Stomach smooth muscle (tissue), 2 donors: ENCODE data around the gene C11orf97.
A peak's percentile ranks its signal among the peaks of the same experiment; 100 is the strongest.
"Not testable (repeated sequence)": the region's sequence is repeated elsewhere in the genome, so short reads cannot be mapped to it uniquely, and the experiment has no call there.

Source experiments
- H3K27ac ChIP-seq: one replicate; pipeline ENCODE4 v1.7.0; 2013; ENCODE audit warnings: mild to moderate bottlenecking, low read length, inconsistent platforms
- H3K27me3 ChIP-seq, 2 donors: one replicate each; pipeline ENCODE4 v1.7.0; 2013; ENCODE audit warnings: low read length in 2 of 2; ENCODE audit not compliant: insufficient read depth in 2 of 2, control insufficient read depth in 1 of 2
- H3K36me3 ChIP-seq, 2 donors: one replicate each; pipeline ENCODE4 v1.7.0; 2013; ENCODE audit warnings: low read length in 2 of 2; ENCODE audit not compliant: control insufficient read depth in 2 of 2, insufficient read depth in 2 of 2
- H3K4me1 ChIP-seq: one replicate; pipeline ENCODE4 v1.7.0; 2013; ENCODE audit warnings: low read length; ENCODE audit not compliant: control insufficient read depth, insufficient read depth
- H3K4me3 ChIP-seq, 2 donors: one replicate each; pipeline ENCODE4 v1.7.0; 2013; ENCODE audit warnings: low read length in 2 of 2
- H3K9ac ChIP-seq, 2 donors: one replicate each; pipeline ENCODE4 v1.7.0; 2013; ENCODE audit warnings: low read length in 2 of 2, mild to moderate bottlenecking in 1 of 2
- H3K9me3 ChIP-seq, 2 donors: one replicate each; pipeline ENCODE4 v1.7.0; 2013; ENCODE audit warnings: low read length in 2 of 2; ENCODE audit not compliant: control insufficient read depth in 2 of 2
- donor health status: healthy.
- donor health status: Pancreatic carcinoma.

C11orf97 gene

GRCh38 chr11:94543695-94544645, 31.7 kb downstream of the C11orf97 start, which contains the start of gene FUT4:
FUT4 (plus strand) TSS chr11:94543921; CDS start chr11:94544134, 213 bp downstream.
- H3K9me3 ChIP-seq = no peaks in the 10 kb centered on the region
- peaks cover under 1 to 3% of the 10 kb centered on the region in 2 donors for H3K36me3 ChIP-seq
- peak within 1 kb of the TSS; percentile 95 to 96 for H3K9ac ChIP-seq
- peak within 1 kb of the TSS; percentile 72 to 84 for H3K4me3 ChIP-seq
- H3K4me1 ChIP-seq = peaks cover 33% of the 10 kb centered on the region
- no peaks in the 10 kb centered on the region for H3K27me3 ChIP-seq
- peak within 1 kb of the TSS; percentile 97 for H3K27ac ChIP-seq

- no peaks in the 10 kb centered on the region for H3K27me3 ChIP-seq
- H3K9ac ChIP-seq = peak overlapping the region; percentile 95 to 96
- H3K4me3 ChIP-seq = peak overlapping the region; percentile 72 to 84
- H3K36me3 ChIP-seq = peaks cover 3% of the 10 kb centered on the region in 2 donors
- H3K4me1 ChIP-seq = peaks cover 33% of the 10 kb centered on the region
- peak overlapping the region; percentile 97 for H3K27ac ChIP-seq
- no peaks in the 10 kb centered on the region for H3K9me3 ChIP-seq
Measured at GRCh38 chr11:94544646-94545263, 32.5 kb downstream of the C11orf97 start.

GRCh38 chr11:94545264-94546161, 33.3 kb downstream of the C11orf97 start:
- Histone ChIP-seq H3K4me1 (peaks cover 33% of the 10 kb centered on the region), H3K9ac (peak overlapping the region in 1 of 2 donors; percentile 95)

GRCh38 chr11:94546162-94546470, 33.9 kb downstream of the C11orf97 start:
- Histone ChIP-seq H3K27ac (no peak overlapping the region), H3K36me3 (peaks cover 3% of the 10 kb centered on the region in 2 donors), H3K9ac (no peak overlapping the region), H3K9me3 (no peaks in the 10 kb centered on the region), H3K4me1 (peaks cover 33% of the 10 kb centered on the region), H3K27me3 (no peaks in the 10 kb centered on the region), H3K4me3 (peak overlapping the region in 1 of 2 donors; percentile 84)

More at GRCh38 chr11:94545264-94546161, 33.3 kb downstream of the C11orf97 start:
- Histone ChIP-seq H3K36me3 (peaks cover 3% of the 10 kb centered on the region in 2 donors), H3K27me3 (no peaks in the 10 kb centered on the region), H3K27ac (no peak overlapping the region), H3K4me3 (peak overlapping the region; percentile 72 to 84), H3K9me3 (no peaks in the 10 kb centered on the region)

- Histone ChIP-seq H3K4me3 (peak overlapping the region in 1 of 2 donors; percentile 4), H3K4me1 (peaks cover 33% of the 10 kb centered on the region), H3K9ac (no peak overlapping the region), H3K36me3 (peaks cover 3% of the 10 kb centered on the region in 2 donors), H3K9me3 (no peaks in the 10 kb centered on the region), H3K27me3 (no peaks in the 10 kb centered on the region), H3K27ac (no peak overlapping the region)
Measured at GRCh38 chr11:94546886-94547285, 34.6 kb downstream of the C11orf97 start.

- H3K4me1 ChIP-seq = peaks cover 24% of the 10 kb centered on the region
- H3K4me3 ChIP-seq = no peak overlapping the region
- H3K27ac ChIP-seq = no peak overlapping the region
- no peaks in the 10 kb centered on the region for H3K9me3 ChIP-seq
- H3K9ac ChIP-seq = no peak overlapping the region
- peaks cover 3% of the 10 kb centered on the region in 2 donors for H3K36me3 ChIP-seq
- H3K27me3 ChIP-seq = no peaks in the 10 kb centered on the region
Measured at GRCh38 chr11:94549146-94549545, 36.9 kb downstream of the C11orf97 start.

- Histone ChIP-seq H3K27ac (no peak overlapping the region), H3K36me3 (peaks cover 3% of the 10 kb centered on the region in 2 donors), H3K4me3 (no peak overlapping the region), H3K27me3 (no peaks in the 10 kb centered on the region), H3K9me3 (no peaks in the 10 kb centered on the region), H3K9ac (no peak overlapping the region), H3K4me1 (peaks cover 15% of the 10 kb centered on the region)
Measured at GRCh38 chr11:94550513-94550912, 38.3 kb downstream of the C11orf97 start.

GRCh38 chr11:94553938-94554337, 41.7 kb downstream of the C11orf97 start:
- peaks cover 0 to 3% of the 10 kb centered on the region in 2 donors for H3K36me3 ChIP-seq
- H3K9ac ChIP-seq = no peak overlapping the region
- H3K4me3 ChIP-seq = no peak overlapping the region
- no peaks in the 10 kb centered on the region for H3K4me1 ChIP-seq
- no peaks in the 10 kb centered on the region for H3K27me3 ChIP-seq
- no peak overlapping the region for H3K27ac ChIP-seq
- no peaks in the 10 kb centered on the region for H3K9me3 ChIP-seq

GRCh38 chr11:94555752-94556329, 43.6 kb downstream of the C11orf97 start:
- not testable (repeated sequence) for H3K9me3 ChIP-seq, H3K4me1 ChIP-seq, H3K27me3 ChIP-seq

GRCh38 chr11:94557421-94557820, 45.2 kb downstream of the C11orf97 start:
- Histone ChIP-seq H3K4me1 (no peaks in the 10 kb centered on the region), H3K27me3 (no peaks in the 10 kb centered on the region), H3K9ac (no peak overlapping the region), H3K4me3 (no peak overlapping the region), H3K27ac (no peak overlapping the region), H3K9me3 (no peaks in the 10 kb centered on the region), H3K36me3 (no peaks in the 10 kb centered on the region)

More at GRCh38 chr11:94555752-94556329, 43.6 kb downstream of the C11orf97 start:
- H3K9ac ChIP-seq, H3K27ac ChIP-seq, H3K4me3 ChIP-seq, H3K36me3 ChIP-seq: not testable (repeated sequence)
